Testis (tissue), 2 donors: ENCODE measurements around the gene ECT2.

Source experiments
- POLR2A ChIP-seq: fragments of 450-650 bp; IDR thresholded peaks from one replicate; pipeline ENCODE4 v1.6.1; 2017; ENCODE audit warnings: antibody characterized with exemption, mild to moderate bottlenecking, moderate library complexity
- TF ChIP-seq, protein P1 (sequence below), 3 experiments: fragments of 450-650 bp in 2 of 3; fragments of 200-600 bp in 1 of 3; sonication (generic) in 1 of 3; IDR thresholded peaks; one replicate each; pipeline ENCODE4 v1.5.1; 2016 to 2019; ENCODE audit warnings: antibody characterized with exemption in 3 of 3, mild to moderate bottlenecking in 2 of 3, moderate library complexity in 1 of 3

DNA sequence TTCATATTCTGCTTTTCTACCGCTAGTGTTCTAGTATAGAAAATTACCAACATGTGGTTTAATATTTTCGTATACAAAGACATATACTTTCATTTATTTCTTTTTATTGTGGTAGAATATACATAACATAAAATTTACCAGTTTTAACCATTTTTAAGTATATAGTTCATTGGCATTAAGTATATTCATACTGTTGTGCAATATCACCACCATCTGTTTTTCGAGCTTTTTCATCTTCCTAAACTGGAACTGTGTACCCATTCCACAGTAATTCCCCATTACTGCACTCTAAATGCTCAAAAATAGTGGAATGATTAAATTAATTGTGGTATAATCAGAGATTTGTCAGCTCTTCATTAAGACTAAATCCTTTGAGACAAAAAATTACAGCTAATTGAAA is 62.9 kb downstream of the ECT2 start:
- TF ChIP-seq, protein P1, sequence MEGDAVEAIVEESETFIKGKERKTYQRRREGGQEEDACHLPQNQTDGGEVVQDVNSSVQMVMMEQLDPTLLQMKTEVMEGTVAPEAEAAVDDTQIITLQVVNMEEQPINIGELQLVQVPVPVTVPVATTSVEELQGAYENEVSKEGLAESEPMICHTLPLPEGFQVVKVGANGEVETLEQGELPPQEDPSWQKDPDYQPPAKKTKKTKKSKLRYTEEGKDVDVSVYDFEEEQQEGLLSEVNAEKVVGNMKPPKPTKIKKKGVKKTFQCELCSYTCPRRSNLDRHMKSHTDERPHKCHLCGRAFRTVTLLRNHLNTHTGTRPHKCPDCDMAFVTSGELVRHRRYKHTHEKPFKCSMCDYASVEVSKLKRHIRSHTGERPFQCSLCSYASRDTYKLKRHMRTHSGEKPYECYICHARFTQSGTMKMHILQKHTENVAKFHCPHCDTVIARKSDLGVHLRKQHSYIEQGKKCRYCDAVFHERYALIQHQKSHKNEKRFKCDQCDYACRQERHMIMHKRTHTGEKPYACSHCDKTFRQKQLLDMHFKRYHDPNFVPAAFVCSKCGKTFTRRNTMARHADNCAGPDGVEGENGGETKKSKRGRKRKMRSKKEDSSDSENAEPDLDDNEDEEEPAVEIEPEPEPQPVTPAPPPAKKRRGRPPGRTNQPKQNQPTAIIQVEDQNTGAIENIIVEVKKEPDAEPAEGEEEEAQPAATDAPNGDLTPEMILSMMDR (IDR thresholded peaks at IDR 0.05): no peak
- no peak for TF ChIP-seq POLR2A
